ENCODE measurements around the gene FTL.

FTL gene

GRCh38 chr19:48970139-48970766, 5.1 kb downstream of the FTL start:
- Histone ChIP-seq H3K9ac (ENCODE audit: low read length) (no peak overlapping the region), H3K36me3 (replicated peaks; ENCODE audit: low read depth, low read length) (peaks cover 58% of the 10 kb centered on the region), H3K27me3 (ENCODE audit: low read depth, low read length) (no peaks in the 10 kb centered on the region), H3K4me2 (ENCODE audit: low read length) (peak overlapping the region; percentile 54), H3K27ac (ENCODE audit: low read length) (no peak overlapping the region), H3K4me3 (ENCODE audit: low read length) (no peak overlapping the region), H3K79me2 (ENCODE audit: low read length) (peaks cover 24% of the 10 kb centered on the region), H4K20me1 (ENCODE audit: insufficient read depth, low read length) (peaks cover 21% of the 10 kb centered on the region), H3K4me1 (ENCODE audit: low read length) (peaks cover 39% of the 10 kb centered on the region), H2AFZ (ENCODE audit: low read depth, low read length) (no peak overlapping the region), H3K9me3 (ENCODE audit: insufficient read depth, low read length) (no peaks in the 10 kb centered on the region)
- no peak for TF ChIP-seq EZH2phosphoT487 (IDR thresholded peaks at IDR 0.05; ENCODE audit: low read depth)
- TF ChIP-seq CTCF (IDR thresholded peaks at IDR 0.05; ENCODE audit: low read depth, low read length), result no peak

- no peaks in the 10 kb centered on the region for H3K27me3 ChIP-seq (ENCODE audit: low read depth, low read length)
- peaks cover 53% of the 10 kb centered on the region for H3K36me3 ChIP-seq (replicated peaks; ENCODE audit: low read depth, low read length)
- H3K9me3 ChIP-seq (ENCODE audit: insufficient read depth, low read length), result no peaks in the 10 kb centered on the region
- no peak overlapping the region for H2AFZ ChIP-seq (ENCODE audit: low read depth, low read length)
- peaks cover 39% of the 10 kb centered on the region for H3K4me1 ChIP-seq (ENCODE audit: low read length)
- TF ChIP-seq CTCF (IDR thresholded peaks at IDR 0.05; ENCODE audit: low read depth, low read length), result peak; percentile 99
- no peak for TF ChIP-seq EZH2phosphoT487 (IDR thresholded peaks at IDR 0.05; ENCODE audit: low read depth)
- no peak overlapping the region for H3K9ac ChIP-seq (ENCODE audit: low read length)
- H3K4me2 ChIP-seq (ENCODE audit: low read length), result peak overlapping the region; percentile 54
- no peak overlapping the region for H3K27ac ChIP-seq (ENCODE audit: low read length)
- peaks cover 17% of the 10 kb centered on the region for H3K79me2 ChIP-seq (ENCODE audit: low read length)
- peaks cover 16% of the 10 kb centered on the region for H4K20me1 ChIP-seq (ENCODE audit: insufficient read depth, low read length)
- H3K4me3 ChIP-seq (ENCODE audit: low read length), result no peak overlapping the region
Measured at GRCh38 chr19:48970923-48971395, 5.8 kb downstream of the FTL start.

GRCh38 chr19:48975947-48976847, 11.1 kb downstream of the FTL start:
- TF ChIP-seq EZH2phosphoT487 (IDR thresholded peaks at IDR 0.05; ENCODE audit: low read depth) (no peak), CTCF (IDR thresholded peaks at IDR 0.05; ENCODE audit: low read depth, low read length) (no peak)
- Histone ChIP-seq H3K27ac (ENCODE audit: low read length) (no peak overlapping the region), H3K36me3 (replicated peaks; ENCODE audit: low read depth, low read length) (peaks cover 31% of the 10 kb centered on the region), H3K9ac (ENCODE audit: low read length) (no peak overlapping the region), H3K4me3 (ENCODE audit: low read length) (no peak overlapping the region), H3K27me3 (ENCODE audit: low read depth, low read length) (no peaks in the 10 kb centered on the region), H3K9me3 (ENCODE audit: insufficient read depth, low read length) (no peaks in the 10 kb centered on the region), H3K79me2 (ENCODE audit: low read length) (no peaks in the 10 kb centered on the region), H3K4me1 (ENCODE audit: low read length) (peaks cover under 1% of the 10 kb centered on the region; the same call in 1 of the 2 replicates), H3K4me2 (ENCODE audit: low read length) (no peak overlapping the region), H4K20me1 (ENCODE audit: insufficient read depth, low read length) (no peaks in the 10 kb centered on the region), H2AFZ (ENCODE audit: low read depth, low read length) (no peak overlapping the region)

- H3K27ac ChIP-seq (ENCODE audit: low read length), result no peak overlapping the region
- no peaks in the 10 kb centered on the region for H4K20me1 ChIP-seq (ENCODE audit: insufficient read depth, low read length)
- no peak for TF ChIP-seq EZH2phosphoT487 (IDR thresholded peaks at IDR 0.05; ENCODE audit: low read depth)
- TF ChIP-seq CTCF (IDR thresholded peaks at IDR 0.05; ENCODE audit: low read depth, low read length), result no peak
- no peaks in the 10 kb centered on the region; the same call in 1 of the 2 replicates for H3K4me1 ChIP-seq (ENCODE audit: low read length)
- no peaks in the 10 kb centered on the region for H3K9me3 ChIP-seq (ENCODE audit: insufficient read depth, low read length)
- H3K79me2 ChIP-seq (ENCODE audit: low read length), result no peaks in the 10 kb centered on the region
- H3K9ac ChIP-seq (ENCODE audit: low read length), result no peak overlapping the region
- no peak overlapping the region for H3K4me2 ChIP-seq (ENCODE audit: low read length)
- peaks cover 39% of the 10 kb centered on the region for H3K36me3 ChIP-seq (replicated peaks; ENCODE audit: low read depth, low read length)
- H2AFZ ChIP-seq (ENCODE audit: low read depth, low read length), result no peak overlapping the region
- no peak overlapping the region for H3K4me3 ChIP-seq (ENCODE audit: low read length)
- no peaks in the 10 kb centered on the region for H3K27me3 ChIP-seq (ENCODE audit: low read depth, low read length)
Measured at GRCh38 chr19:48977061-48977460, 12.0 kb downstream of the FTL start.
